GM23248 (cell line): ENCODE results near the gene FMOD. TPM values are rescaled to one million over a fixed set of nuclear protein-coding genes. Genes with fewer than 3 reads are reported as not detected.

Experiments
- DNase-seq: peaks from one replicate; pipeline ENCODE4 v3.0.0-alpha.2; 2015
- H2AFZ ChIP-seq: fragments of 200-600 bp; sonication (generic); 2 replicates; pipeline ENCODE4 v1.6.1; 2016; ENCODE audit warnings: antibody characterized with exemption
- H3F3A ChIP-seq: fragments of 200-600 bp; sonication (generic); 2 replicates; pipeline ENCODE4 v1.6.1; 2016; ENCODE audit warnings: mild to moderate bottlenecking, antibody characterized with exemption, mixed run types; ENCODE audit not compliant: insufficient read depth
- H3K27ac ChIP-seq: fragments of 200-600 bp; sonication (generic); 2 replicates; pipeline ENCODE4 v1.5.1; 2016; ENCODE audit warnings: mild to moderate bottlenecking
- H3K27me3 ChIP-seq: fragments of 200-600 bp; sonication (generic); replicated peaks from 2 replicates; pipeline ENCODE4 v1.6.1; 2016; ENCODE audit warnings: mild to moderate bottlenecking; ENCODE audit not compliant: insufficient read depth
- H3K36me3 ChIP-seq: fragments of 200-600 bp; sonication (generic); 2 replicates; pipeline ENCODE4 v1.6.1; 2016; ENCODE audit warnings: low read depth, mild to moderate bottlenecking
- H3K4me1 ChIP-seq: fragments of 200-600 bp; sonication (generic); 2 replicates; pipeline ENCODE4 v1.6.1; 2016; ENCODE audit warnings: mild to moderate bottlenecking; ENCODE audit not compliant: insufficient read depth
- H3K4me2 ChIP-seq: fragments of 200-600 bp; sonication (generic); one replicate; pipeline ENCODE4 v1.6.1; 2016; ENCODE audit warnings: mild to moderate bottlenecking; ENCODE audit not compliant: unreplicated experiment
- H3K4me3 ChIP-seq: fragments of 200-600 bp; sonication (generic); 2 replicates; pipeline ENCODE4 v1.5.1; 2016; ENCODE audit warnings: mild to moderate bottlenecking
- H3K79me2 ChIP-seq: fragments of 200-600 bp; sonication (generic); 2 replicates; pipeline ENCODE4 v1.6.1; 2016; ENCODE audit warnings: mild to moderate bottlenecking; ENCODE audit not compliant: insufficient read depth
- H3K9ac ChIP-seq: fragments of 200-600 bp; sonication (generic); 2 replicates; pipeline ENCODE4 v1.6.1; 2016; ENCODE audit warnings: mild to moderate bottlenecking
- H3K9me2 ChIP-seq: fragments of 200-600 bp; sonication (generic); 2 replicates; pipeline ENCODE4 v1.6.1; 2016; ENCODE audit warnings: mixed run types, mild to moderate bottlenecking, moderate library complexity; ENCODE audit not compliant: insufficient read depth
- H3K9me3 ChIP-seq: fragments of 200-600 bp; sonication (generic); one replicate; pipeline ENCODE4 v1.6.1; 2017; ENCODE audit warnings: low read depth
- H4K20me1 ChIP-seq: fragments of 200-600 bp; sonication (generic); 2 replicates; pipeline ENCODE4 v1.6.0; 2016; ENCODE audit not compliant: insufficient read depth
- EZH2 ChIP-seq: fragments of 200-600 bp; sonication (generic); IDR thresholded peaks from 2 replicates; pipeline ENCODE4 v1.6.1; 2018; ENCODE audit warnings: antibody characterized with exemption, mild to moderate bottlenecking; ENCODE audit not compliant: insufficient read depth, poor library complexity, severe bottlenecking
- EZH2phosphoT487 ChIP-seq: fragments of 200-600 bp; sonication (generic); IDR thresholded peaks from 2 replicates; pipeline ENCODE4 v1.6.1; 2018; ENCODE audit warnings: antibody characterized with exemption, moderate library complexity, mild to moderate bottlenecking, low read depth; ENCODE audit not compliant: insufficient read depth
- WGBS, 2 experiments: methylation state at CpG; one replicate each; pipeline ENCODE4 v1.1.6; 2015 to 2017; ENCODE audit warnings: low lambda C conversion rate in 2 of 2, low coverage in 1 of 2; ENCODE audit errors: missing lambda C conversion rate in 2 of 2; 5-methylcytosine and 5-hydroxymethylcytosine counted together
- in situ Hi-C: fragments of 300-500 bp; cut with MboI; formaldehyde crosslinking; loops from 2 replicates; pipeline ENCODE4 v1.15.0; 2020
- polyA plus RNA-seq: library from polyadenylated mRNA; unstranded; fragments of >200 nt; fragmentation: Nextera tagmentation; extraction: Ambion mirVana; gene quantifications from 2 replicates; pipeline ENCODE4 v1.2.1, GENCODE V29; 2016
- total RNA-seq: library from RNA; depleted of rRNA; stranded (reverse); fragments of >200 nt; shearing (Covaris generic); gene quantifications from 2 replicates; pipeline ENCODE4 v1.2.3, GENCODE V29; 2014

The FMOD gene
- total and polyA plus RNA-seq, 2 experiments from 2014 or later, result 11.4 to 14.6 TPM

DNA sequence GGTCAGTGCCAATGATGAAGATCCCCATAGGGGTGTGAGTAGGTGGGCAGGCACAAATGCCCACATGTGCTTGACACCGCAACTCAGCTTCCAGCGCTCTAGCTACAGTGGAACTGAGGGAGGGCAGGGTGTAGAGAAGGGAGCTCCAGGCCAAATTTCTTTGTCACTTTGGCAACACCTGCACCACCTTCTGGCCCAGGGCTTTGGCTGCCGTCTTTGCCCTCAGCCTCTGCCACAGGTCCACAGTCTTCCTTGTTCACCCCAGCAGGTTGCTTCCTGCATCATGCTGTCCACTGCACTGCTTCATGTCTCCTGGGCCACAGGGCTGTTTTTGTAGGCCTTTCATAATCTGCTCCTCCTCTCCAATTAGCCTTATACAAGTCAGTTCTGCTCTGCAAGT is 20.4 kb upstream of the FMOD start:
- Histone ChIP-seq H3K36me3 (no peaks in the 10 kb centered on the region), H3K27ac (no peak overlapping the region), H3K9ac (no peak overlapping the region), H3K27me3 (no peaks in the 10 kb centered on the region), H3K9me2 (no peaks in the 10 kb centered on the region), H3F3A (no peaks in the 10 kb centered on the region), H3K4me3 (no peak overlapping the region), H3K4me1 (peaks cover 12% of the 10 kb centered on the region), H2AFZ (no peak overlapping the region), H3K4me2 (no peak overlapping the region), H3K9me3 (no peaks in the 10 kb centered on the region), H4K20me1 (no peaks in the 10 kb centered on the region), H3K79me2 (no peaks in the 10 kb centered on the region)
- in situ Hi-C loops, result no loop called here
- 81 to 92% methylated on average over 3 of the region's 3 CpGs for WGBS, 2 experiments
- DNase-seq, result no peak
- TF ChIP-seq EZH2phosphoT487, result no peak
- TF ChIP-seq EZH2, result no peak

DNA sequence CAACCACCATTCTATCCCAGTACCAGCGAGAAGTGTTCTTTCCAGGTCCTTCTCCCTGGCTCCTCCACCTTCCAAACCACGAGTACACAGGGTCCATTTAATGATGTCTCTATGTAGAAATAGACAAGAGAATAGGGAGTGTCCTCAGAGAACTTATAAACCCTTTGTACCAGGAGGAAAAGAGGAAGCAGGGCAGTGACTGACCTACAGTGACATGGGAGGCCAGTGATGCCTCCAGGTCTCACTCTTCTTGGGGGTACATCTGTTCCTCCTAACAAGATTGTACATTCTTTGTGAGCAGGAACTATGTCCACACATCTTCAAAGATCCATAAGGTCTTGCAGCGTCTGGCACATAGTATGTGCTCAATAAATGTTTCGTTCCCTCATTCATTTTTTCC is 18.7 kb upstream of the FMOD start:
- no peaks in the 10 kb centered on the region for H4K20me1 ChIP-seq
- H3K4me3 ChIP-seq, result no peak overlapping the region
- H3F3A ChIP-seq, result no peaks in the 10 kb centered on the region
- H3K36me3 ChIP-seq, result no peaks in the 10 kb centered on the region
- WGBS, 2 experiments, result 60 to 67% methylated on average over 4 of the region's 4 CpGs
- H2AFZ ChIP-seq, result peak overlapping the region; percentile 46
- DNase-seq, result no peak
- no peaks in the 10 kb centered on the region for H3K27me3 ChIP-seq
- no peaks in the 10 kb centered on the region for H3K9me3 ChIP-seq
- TF ChIP-seq EZH2phosphoT487 (no peak), EZH2 (no peak)
- H3K9ac ChIP-seq, result 0 out of 2 replicates have a peak overlapping the region, but pooled peaks have one; percentile 5
- H3K79me2 ChIP-seq, result no peaks in the 10 kb centered on the region
- in situ Hi-C loops, result loop anchor here (10.0 kb wide), 1 partner anchor 115 kb away; no protein-coding TSS in a partner anchor
- H3K27ac ChIP-seq, result no peak overlapping the region
- no peak overlapping the region for H3K4me2 ChIP-seq
- no peaks in the 10 kb centered on the region for H3K9me2 ChIP-seq
- H3K4me1 ChIP-seq, result peaks cover 12% of the 10 kb centered on the region

DNA sequence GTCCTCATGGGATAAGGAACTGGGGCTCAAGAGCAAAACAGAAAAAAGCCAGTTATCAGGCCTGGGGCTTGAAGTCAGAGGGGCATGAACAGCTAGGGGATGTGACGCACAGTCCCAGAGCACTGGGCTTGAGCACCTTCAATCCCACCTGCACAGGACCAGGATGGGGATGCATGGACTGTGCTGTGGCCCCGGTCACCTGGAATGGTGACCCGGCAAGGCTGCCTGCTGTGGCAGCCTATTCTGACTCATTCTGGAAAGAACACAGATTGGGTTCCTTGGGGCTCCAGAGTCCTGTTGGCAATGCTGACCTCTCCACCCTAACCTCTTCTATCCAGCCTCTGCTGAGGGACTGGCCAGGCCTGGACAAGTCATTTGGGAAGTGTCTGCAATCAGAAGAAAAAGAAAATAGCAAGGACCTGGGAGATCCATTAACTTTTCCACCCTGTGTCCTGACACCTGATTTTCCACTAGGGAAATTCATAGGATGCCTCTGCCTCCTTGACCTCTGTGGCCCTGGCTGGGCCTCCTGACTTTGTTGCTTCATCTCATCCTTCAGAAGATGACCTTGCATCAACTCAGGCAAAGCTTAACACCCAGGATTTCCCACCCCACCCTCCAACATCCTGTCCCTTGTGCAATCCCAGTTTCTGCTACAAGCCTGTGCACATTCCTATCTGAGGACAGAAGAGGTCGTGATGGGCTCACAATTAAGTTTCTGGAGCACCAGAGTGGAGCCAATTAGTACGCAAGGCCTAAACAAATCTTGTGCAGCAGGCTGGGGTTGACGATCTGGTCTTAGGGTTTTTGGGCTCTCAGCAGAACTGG is 17.9 kb upstream of the FMOD start:
- H4K20me1 ChIP-seq, result no peaks in the 10 kb centered on the region
- H3K9me3 ChIP-seq, result no peaks in the 10 kb centered on the region
- peak overlapping the region; percentile 46 for H2AFZ ChIP-seq
- peaks cover 12% of the 10 kb centered on the region for H3K4me1 ChIP-seq
- no peaks in the 10 kb centered on the region for H3K9me2 ChIP-seq
- H3K9ac ChIP-seq, result peak overlapping the region; percentile 15; the same call in 1 of the 2 replicates
- H3K27ac ChIP-seq, result no peak overlapping the region
- no peaks in the 10 kb centered on the region for H3K27me3 ChIP-seq
- no peaks in the 10 kb centered on the region for H3K79me2 ChIP-seq
- peak overlapping the region; percentile 11 for H3K4me2 ChIP-seq
- H3K36me3 ChIP-seq, result no peaks in the 10 kb centered on the region
- TF ChIP-seq EZH2phosphoT487 (no peak), EZH2 (no peak)
- H3K4me3 ChIP-seq, result no peak overlapping the region
- peak; percentile 87 for DNase-seq
- in situ Hi-C loops, result loop anchor here (10.0 kb wide), 1 partner anchor 116 kb away; no protein-coding TSS in a partner anchor
- 42 to 43% methylated on average over 6 of the region's 6 CpGs for WGBS, 2 experiments
- H3F3A ChIP-seq, result no peaks in the 10 kb centered on the region

DNA sequence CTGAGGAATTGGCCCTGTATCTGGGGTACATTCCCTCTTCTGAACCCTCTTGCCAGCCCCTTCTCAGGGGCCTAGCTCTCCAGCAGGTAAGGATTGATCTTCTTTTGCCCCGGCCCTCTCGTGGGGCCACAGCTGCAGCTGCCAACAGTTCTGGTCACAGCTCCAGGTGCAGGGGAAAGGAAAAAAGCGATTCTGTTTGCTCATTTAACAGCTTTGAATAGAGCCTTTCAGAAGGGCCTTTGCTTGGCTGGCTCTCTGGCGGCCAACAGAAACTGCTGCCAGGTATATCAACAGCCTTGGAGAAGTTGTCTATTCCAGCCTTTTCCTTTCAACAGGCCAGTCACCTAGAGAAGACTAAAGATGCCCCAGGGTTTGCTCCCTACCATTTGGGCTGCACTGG is 16.1 kb upstream of the FMOD start:
- H3K36me3 ChIP-seq, result no peaks in the 10 kb centered on the region
- no peak overlapping the region for H3K27ac ChIP-seq
- no peak overlapping the region for H2AFZ ChIP-seq
- in situ Hi-C loops, result loop anchor here (10.0 kb wide), 1 partner anchor 118 kb away; no protein-coding TSS in a partner anchor
- no peaks in the 10 kb centered on the region for H3K9me3 ChIP-seq
- DNase-seq, result no peak
- no peaks in the 10 kb centered on the region for H3K9me2 ChIP-seq
- no peak for TF ChIP-seq EZH2phosphoT487
- no peak for TF ChIP-seq EZH2
- no peak overlapping the region for H3K4me2 ChIP-seq
- H3K4me1 ChIP-seq, result peaks cover 19% of the 10 kb centered on the region
- H3K9ac ChIP-seq, result no peak overlapping the region
- H3K4me3 ChIP-seq, result no peak overlapping the region
- WGBS, 2 experiments, result 70 to 74% methylated on average over 4 of the region's 4 CpGs
- no peaks in the 10 kb centered on the region for H3F3A ChIP-seq
- H3K79me2 ChIP-seq, result no peaks in the 10 kb centered on the region
- H4K20me1 ChIP-seq, result no peaks in the 10 kb centered on the region
- no peaks in the 10 kb centered on the region for H3K27me3 ChIP-seq
